ENCODE results near the gene HOOK2. TPM values are rescaled to one million over a fixed set of nuclear protein-coding genes. Genes with fewer than 3 reads are reported as not detected.

The HOOK2 gene
- total RNA-seq, 4 donors from 2014 or later = 26.9 to 71.3 (median 56.3) TPM

GRCh38 chr19:12797141-12797587 lies 21.8 kb upstream of the HOOK2 start:
- TF ChIP-seq, protein P1, sequence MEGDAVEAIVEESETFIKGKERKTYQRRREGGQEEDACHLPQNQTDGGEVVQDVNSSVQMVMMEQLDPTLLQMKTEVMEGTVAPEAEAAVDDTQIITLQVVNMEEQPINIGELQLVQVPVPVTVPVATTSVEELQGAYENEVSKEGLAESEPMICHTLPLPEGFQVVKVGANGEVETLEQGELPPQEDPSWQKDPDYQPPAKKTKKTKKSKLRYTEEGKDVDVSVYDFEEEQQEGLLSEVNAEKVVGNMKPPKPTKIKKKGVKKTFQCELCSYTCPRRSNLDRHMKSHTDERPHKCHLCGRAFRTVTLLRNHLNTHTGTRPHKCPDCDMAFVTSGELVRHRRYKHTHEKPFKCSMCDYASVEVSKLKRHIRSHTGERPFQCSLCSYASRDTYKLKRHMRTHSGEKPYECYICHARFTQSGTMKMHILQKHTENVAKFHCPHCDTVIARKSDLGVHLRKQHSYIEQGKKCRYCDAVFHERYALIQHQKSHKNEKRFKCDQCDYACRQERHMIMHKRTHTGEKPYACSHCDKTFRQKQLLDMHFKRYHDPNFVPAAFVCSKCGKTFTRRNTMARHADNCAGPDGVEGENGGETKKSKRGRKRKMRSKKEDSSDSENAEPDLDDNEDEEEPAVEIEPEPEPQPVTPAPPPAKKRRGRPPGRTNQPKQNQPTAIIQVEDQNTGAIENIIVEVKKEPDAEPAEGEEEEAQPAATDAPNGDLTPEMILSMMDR (IDR thresholded peaks at IDR 0.05) = no peak
- DNase-seq (ENCODE audit: low spot score) (no peak), ATAC-seq (ENCODE audit: low FRiP score) (no peak)

GRCh38 chr19:12796146-12797071 lies 21.1 kb upstream of the HOOK2 start:
- DNase-seq (ENCODE audit: low spot score) = no peak
- peak; percentile 22 for ATAC-seq (ENCODE audit: low FRiP score)

DNA sequence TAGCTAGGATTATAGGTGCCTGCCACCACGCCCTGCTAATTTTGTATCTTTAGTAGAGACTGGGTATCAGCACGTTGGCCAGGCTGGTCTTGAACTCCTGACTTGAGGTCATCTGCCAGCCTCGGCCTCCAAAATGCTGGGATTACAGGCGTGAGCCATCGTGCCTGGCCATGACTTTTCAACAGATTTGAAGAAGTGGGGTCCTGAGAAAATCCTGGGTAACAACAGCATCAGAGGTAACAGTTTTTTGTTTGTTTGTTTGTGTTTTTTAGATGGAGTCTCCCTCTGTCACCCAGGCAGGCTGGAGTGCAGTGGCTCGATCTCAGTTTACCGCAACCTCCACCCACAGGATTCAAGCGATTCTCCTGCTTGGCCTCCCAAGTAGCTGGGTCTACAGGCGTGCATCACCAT lies 19.6 kb upstream of the HOOK2 start:
- TF ChIP-seq, protein P1 (IDR thresholded peaks at IDR 0.05) = no peak
- DNase-seq (ENCODE audit: low spot score) (no peak), ATAC-seq (ENCODE audit: low FRiP score) (no peak)

More at GRCh38 chr19:12796146-12797071, 21.1 kb upstream of the HOOK2 start:
- TF ChIP-seq, protein P1 (IDR thresholded peaks at IDR 0.05) = peak in 2 of 3 donors; percentile 73 to 89

- ATAC-seq (ENCODE audit: low FRiP score) (no peak), DNase-seq (ENCODE audit: low spot score) (no peak)
- TF ChIP-seq, protein P1 (IDR thresholded peaks at IDR 0.05) = no peak
Observed at GRCh38 chr19:12794196-12794941, 19.0 kb upstream of the HOOK2 start.

- ATAC-seq (ENCODE audit: low FRiP score) (peak; percentile 50), DNase-seq (ENCODE audit: low spot score) (no peak)
- TF ChIP-seq, protein P1 (IDR thresholded peaks at IDR 0.05) = no peak
Observed at GRCh38 chr19:12793290-12794195, 18.2 kb upstream of the HOOK2 start.

DNA sequence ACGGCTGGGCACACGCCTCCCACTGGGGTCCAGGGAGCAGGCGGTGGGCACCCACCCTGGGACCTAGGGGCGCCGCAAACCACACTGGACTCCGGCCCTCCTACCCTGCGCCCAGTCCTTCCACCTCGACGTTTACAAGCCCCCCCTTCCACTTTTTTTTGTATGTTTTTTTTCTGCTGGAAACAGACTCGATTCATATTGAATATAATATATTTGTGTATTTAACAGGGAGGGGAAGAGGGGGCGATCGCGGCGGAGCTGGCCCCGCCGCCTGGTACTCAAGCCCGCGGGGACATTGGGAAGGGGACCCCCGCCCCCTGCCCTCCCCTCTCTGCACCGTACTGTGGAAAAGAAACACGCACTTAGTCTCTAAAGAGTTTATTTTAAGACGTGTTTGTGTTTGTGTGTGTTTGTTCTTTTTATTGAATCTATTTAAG lies 17.5 kb upstream of the HOOK2 start:
- TF ChIP-seq, protein P1 (IDR thresholded peaks at IDR 0.05) = no peak
- ATAC-seq (ENCODE audit: low FRiP score) (no peak), DNase-seq (ENCODE audit: low spot score) (no peak)
